Measurements from ENCODE around the gene C15orf40.
"Not testable (repeated sequence)": the region's sequence is repeated elsewhere in the genome, so short reads cannot be mapped to it uniquely, and the experiment has no call there.

Gene C15orf40

DNA sequence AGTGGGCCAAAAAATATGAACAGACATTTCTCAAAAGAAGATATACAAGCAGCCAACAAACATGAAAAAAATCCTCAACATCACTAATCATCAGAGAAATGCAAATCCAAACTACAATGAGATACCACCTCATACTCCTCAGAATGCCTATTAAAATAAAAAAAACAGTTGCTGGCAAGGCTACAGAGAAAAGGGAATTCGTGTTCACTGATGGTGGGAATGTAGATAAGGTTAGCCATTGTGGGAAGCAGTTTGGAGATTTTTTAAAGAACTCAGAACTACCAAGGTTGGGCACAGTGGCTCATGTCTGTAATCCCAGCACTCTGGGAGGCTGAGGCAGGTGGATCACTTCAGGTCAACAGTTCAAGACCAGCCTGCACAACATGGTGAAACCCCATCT lies 27.8 kb upstream of the C15orf40 start:
- TF ChIP-seq, protein P1, sequence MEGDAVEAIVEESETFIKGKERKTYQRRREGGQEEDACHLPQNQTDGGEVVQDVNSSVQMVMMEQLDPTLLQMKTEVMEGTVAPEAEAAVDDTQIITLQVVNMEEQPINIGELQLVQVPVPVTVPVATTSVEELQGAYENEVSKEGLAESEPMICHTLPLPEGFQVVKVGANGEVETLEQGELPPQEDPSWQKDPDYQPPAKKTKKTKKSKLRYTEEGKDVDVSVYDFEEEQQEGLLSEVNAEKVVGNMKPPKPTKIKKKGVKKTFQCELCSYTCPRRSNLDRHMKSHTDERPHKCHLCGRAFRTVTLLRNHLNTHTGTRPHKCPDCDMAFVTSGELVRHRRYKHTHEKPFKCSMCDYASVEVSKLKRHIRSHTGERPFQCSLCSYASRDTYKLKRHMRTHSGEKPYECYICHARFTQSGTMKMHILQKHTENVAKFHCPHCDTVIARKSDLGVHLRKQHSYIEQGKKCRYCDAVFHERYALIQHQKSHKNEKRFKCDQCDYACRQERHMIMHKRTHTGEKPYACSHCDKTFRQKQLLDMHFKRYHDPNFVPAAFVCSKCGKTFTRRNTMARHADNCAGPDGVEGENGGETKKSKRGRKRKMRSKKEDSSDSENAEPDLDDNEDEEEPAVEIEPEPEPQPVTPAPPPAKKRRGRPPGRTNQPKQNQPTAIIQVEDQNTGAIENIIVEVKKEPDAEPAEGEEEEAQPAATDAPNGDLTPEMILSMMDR (IDR thresholded peaks at IDR 0.05; ENCODE audit: insufficient read depth, low read depth, low read length, missing control alignments): no peak
- no peak for DNase-seq (ENCODE audit: low read depth)
- no peak overlapping the region for H3K4me3 ChIP-seq (ENCODE audit: low read depth, low read length)

GRCh38 chr15:83036253-83036652 lies 24.8 kb upstream of the C15orf40 start:
- TF ChIP-seq, protein P1 (IDR thresholded peaks at IDR 0.05; ENCODE audit: insufficient read depth, low read depth, low read length, missing control alignments): no peak
- no peak for DNase-seq (ENCODE audit: low read depth)
- no peak overlapping the region for H3K4me3 ChIP-seq (ENCODE audit: low read depth, low read length)

DNA sequence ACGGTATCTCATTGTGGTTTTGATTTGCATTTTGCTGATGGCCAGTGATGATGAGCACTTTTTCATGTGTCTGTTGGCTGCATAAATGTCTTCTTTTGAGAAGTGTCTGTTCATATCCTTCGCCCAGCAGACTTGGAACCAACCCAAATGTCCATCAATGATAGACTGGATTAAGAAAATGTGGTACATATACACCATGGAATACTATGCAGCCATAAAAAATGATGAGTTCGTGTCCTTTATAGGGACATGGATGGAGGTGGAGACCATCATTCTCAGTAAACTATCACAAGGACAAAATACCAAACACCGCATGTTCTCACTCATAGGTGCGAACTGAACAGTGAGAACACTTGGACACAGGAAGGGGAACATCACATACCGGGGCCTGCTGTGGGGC lies 19.8 kb upstream of the C15orf40 start:
- H3K4me3 ChIP-seq (ENCODE audit: low read depth, low read length); DNase-seq (ENCODE audit: low read depth): not testable (repeated sequence)

GRCh38 chr15:83030021-83030420 lies 18.6 kb upstream of the C15orf40 start:
- TF ChIP-seq, protein P1 (IDR thresholded peaks at IDR 0.05; ENCODE audit: insufficient read depth, low read depth, low read length, missing control alignments): no peak
- no peak for DNase-seq (ENCODE audit: low read depth)
- no peak overlapping the region for H3K4me3 ChIP-seq (ENCODE audit: low read depth, low read length)

DNA sequence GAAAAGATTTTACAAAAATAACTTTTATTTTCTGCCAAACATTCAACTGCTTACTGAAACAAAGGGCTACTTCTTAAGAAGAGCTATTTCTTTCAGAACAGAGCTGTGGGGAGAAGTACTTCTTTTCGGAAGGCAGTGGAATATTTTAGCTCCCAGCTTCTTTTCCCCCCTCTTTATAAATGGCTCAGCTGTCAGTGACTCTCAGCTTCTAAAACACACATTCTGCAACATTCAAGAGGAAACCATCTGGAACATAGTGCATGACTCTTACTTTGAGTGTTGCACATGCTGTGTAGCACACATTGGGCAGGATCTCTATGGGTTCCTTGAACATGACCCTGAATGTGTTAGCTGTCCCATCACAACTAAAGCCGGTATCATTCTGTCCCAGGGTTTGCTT lies 7.0 kb upstream of the C15orf40 start:
- TF ChIP-seq, protein P1 (IDR thresholded peaks at IDR 0.05; ENCODE audit: insufficient read depth, low read depth, low read length, missing control alignments): no peak
- no peak overlapping the region for H3K4me3 ChIP-seq (ENCODE audit: low read depth, low read length)
- DNase-seq (ENCODE audit: low read depth): no peak

DNA sequence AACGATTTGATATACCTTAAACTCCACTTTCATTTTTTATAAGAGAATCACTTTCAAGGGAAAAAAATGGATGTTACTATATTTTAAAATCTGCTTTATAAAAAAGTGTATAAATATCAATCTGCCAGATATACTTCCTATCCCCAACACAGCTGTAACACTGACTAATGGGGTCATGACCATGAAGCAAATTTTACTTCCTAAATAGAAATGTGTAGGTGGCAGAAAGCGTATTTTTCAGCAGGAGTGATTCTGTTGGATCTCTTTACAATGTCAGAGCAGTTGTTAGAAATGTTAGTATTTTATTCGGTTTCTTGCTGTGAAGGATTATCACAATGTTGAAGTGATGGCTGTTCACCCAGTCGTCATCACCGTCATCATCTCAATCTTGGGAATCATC lies 5.5 kb upstream of the C15orf40 start:
- no peak overlapping the region for H3K4me3 ChIP-seq (ENCODE audit: low read depth, low read length)
- TF ChIP-seq, protein P1 (IDR thresholded peaks at IDR 0.05; ENCODE audit: insufficient read depth, low read depth, low read length, missing control alignments): no peak
- DNase-seq (ENCODE audit: low read depth): no peak

GRCh38 chr15:83015361-83015760 lies 3.9 kb upstream of the C15orf40 start:
- H3K4me3 ChIP-seq (ENCODE audit: low read depth, low read length): no peak overlapping the region
- TF ChIP-seq, protein P1 (IDR thresholded peaks at IDR 0.05; ENCODE audit: insufficient read depth, low read depth, low read length, missing control alignments): no peak
- DNase-seq (ENCODE audit: low read depth): no peak

Measured in GM12865 (cell line).